ENCODE measurements around the gene SCN8A. TPM values are rescaled to one million over a fixed set of nuclear protein-coding genes. Genes with fewer than 3 reads are reported as not detected.
A peak's percentile ranks its signal among the peaks of the same experiment; 100 is the strongest.

Gene SCN8A
- total RNA-seq, 1 experiment from 2014 or later = 5.4 TPM

DNA sequence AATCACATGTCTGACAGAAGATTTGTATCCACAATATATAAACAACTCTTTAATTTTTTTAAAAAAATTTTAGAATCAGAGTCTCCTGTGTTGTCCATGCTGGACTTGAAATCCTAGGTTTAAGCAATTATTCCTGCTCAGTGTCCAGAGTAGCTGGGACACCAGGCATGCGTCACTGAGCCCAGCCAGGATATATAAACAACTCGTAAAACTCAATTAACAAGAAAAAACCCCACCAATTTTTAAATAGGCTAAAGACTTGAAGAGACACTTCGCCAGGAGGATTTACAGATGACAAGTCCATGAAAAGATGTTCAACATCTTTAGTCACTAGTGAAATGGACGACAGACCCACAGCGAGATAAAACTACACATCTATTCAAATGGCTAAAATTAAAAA is 2.0 kb upstream of the SCN8A start:
- Histone ChIP-seq H3K27me3 (replicated peaks; ENCODE audit: insufficient read depth, low read depth, low read length, poor library complexity) (no peaks in the 10 kb centered on the region), H3K4me3 (ENCODE audit: low read depth, low read length, poor library complexity, severe bottlenecking) (no peak overlapping the region), H3K4me1 (ENCODE audit: insufficient read depth, low read length, poor library complexity, severe bottlenecking) (peaks cover 18% of the 10 kb centered on the region), H3K36me3 (ENCODE audit: insufficient read depth, low read length, poor library complexity, severe bottlenecking) (no peaks in the 10 kb centered on the region), H3K27ac (ENCODE audit: low read depth, low read length, poor library complexity, severe bottlenecking) (no peak overlapping the region), H3K9me3 (ENCODE audit: low read depth, low read length, poor library complexity, severe bottlenecking) (no peaks in the 10 kb centered on the region)
- ChIA-PET CTCF (no interaction called here), POLR2A (ENCODE audit: low non-redundant PET) (no interaction called here)
- DNase-seq (ENCODE audit: low spot score) = no peak
- no TSS peak for BruUV-seq (replicated peaks)
- intact Hi-C loops (cut with micrococcal nuclease; ENCODE audit: unreplicated experiment) = no loop called here
- TF ChIP-seq, protein P1, sequence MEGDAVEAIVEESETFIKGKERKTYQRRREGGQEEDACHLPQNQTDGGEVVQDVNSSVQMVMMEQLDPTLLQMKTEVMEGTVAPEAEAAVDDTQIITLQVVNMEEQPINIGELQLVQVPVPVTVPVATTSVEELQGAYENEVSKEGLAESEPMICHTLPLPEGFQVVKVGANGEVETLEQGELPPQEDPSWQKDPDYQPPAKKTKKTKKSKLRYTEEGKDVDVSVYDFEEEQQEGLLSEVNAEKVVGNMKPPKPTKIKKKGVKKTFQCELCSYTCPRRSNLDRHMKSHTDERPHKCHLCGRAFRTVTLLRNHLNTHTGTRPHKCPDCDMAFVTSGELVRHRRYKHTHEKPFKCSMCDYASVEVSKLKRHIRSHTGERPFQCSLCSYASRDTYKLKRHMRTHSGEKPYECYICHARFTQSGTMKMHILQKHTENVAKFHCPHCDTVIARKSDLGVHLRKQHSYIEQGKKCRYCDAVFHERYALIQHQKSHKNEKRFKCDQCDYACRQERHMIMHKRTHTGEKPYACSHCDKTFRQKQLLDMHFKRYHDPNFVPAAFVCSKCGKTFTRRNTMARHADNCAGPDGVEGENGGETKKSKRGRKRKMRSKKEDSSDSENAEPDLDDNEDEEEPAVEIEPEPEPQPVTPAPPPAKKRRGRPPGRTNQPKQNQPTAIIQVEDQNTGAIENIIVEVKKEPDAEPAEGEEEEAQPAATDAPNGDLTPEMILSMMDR (conservative IDR thresholded peaks at IDR 0.05; ENCODE audit: low read depth, low read length) = no peak
- no peak for TF ChIP-seq EZH2 (IDR thresholded peaks at IDR 0.05; ENCODE audit: borderline replicate concordance, low read depth, low read length, poor library complexity, severe bottlenecking)

DNA sequence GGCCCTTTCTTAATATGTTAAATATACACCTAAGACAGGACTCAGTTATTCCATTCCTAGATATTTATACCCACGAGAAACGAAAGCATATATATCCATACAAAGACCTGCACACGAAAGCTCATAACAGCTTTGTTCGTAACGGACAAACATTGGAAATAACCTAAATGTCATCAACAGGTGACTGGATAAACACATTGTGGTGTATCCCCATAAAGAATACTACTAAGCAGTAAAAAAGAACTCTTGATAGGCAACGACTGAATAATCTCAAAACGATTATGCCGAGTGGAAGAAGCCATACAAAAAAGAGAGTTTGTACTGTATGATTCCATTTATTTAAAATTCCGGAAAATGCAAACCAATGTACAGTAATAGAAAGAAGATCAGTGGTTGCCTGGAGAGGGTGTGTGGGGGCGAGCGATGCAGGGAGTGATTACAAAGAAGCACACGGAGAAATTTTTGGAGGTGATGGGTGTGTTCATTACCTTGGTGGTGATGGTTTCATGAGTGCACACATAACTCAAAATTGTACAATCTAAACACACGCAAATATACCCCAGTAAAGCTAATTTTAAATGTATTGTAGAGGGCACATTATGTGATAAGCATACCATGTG is 1.4 kb upstream of the SCN8A start:
- Histone ChIP-seq H3K4me1 (ENCODE audit: insufficient read depth, low read length, poor library complexity, severe bottlenecking) (peaks cover 18% of the 10 kb centered on the region), H3K27me3 (replicated peaks; ENCODE audit: insufficient read depth, low read depth, low read length, poor library complexity) (no peaks in the 10 kb centered on the region), H3K9me3 (ENCODE audit: low read depth, low read length, poor library complexity, severe bottlenecking) (no peaks in the 10 kb centered on the region), H3K27ac (ENCODE audit: low read depth, low read length, poor library complexity, severe bottlenecking) (no peak overlapping the region), H3K36me3 (ENCODE audit: insufficient read depth, low read length, poor library complexity, severe bottlenecking) (no peaks in the 10 kb centered on the region), H3K4me3 (ENCODE audit: low read depth, low read length, poor library complexity, severe bottlenecking) (peak overlapping the region; percentile 68)
- CTCF ChIA-PET = no interaction called here
- no TSS peak for BruUV-seq (replicated peaks)
- POLR2A ChIA-PET (ENCODE audit: low non-redundant PET) = no interaction called here
- no peak for DNase-seq (ENCODE audit: low spot score)
- intact Hi-C loops (cut with micrococcal nuclease; ENCODE audit: unreplicated experiment) = no loop called here
- no peak for TF ChIP-seq EZH2 (IDR thresholded peaks at IDR 0.05; ENCODE audit: borderline replicate concordance, low read depth, low read length, poor library complexity, severe bottlenecking)
- TF ChIP-seq, protein P1 (conservative IDR thresholded peaks at IDR 0.05; ENCODE audit: low read depth, low read length) = no peak

DNA sequence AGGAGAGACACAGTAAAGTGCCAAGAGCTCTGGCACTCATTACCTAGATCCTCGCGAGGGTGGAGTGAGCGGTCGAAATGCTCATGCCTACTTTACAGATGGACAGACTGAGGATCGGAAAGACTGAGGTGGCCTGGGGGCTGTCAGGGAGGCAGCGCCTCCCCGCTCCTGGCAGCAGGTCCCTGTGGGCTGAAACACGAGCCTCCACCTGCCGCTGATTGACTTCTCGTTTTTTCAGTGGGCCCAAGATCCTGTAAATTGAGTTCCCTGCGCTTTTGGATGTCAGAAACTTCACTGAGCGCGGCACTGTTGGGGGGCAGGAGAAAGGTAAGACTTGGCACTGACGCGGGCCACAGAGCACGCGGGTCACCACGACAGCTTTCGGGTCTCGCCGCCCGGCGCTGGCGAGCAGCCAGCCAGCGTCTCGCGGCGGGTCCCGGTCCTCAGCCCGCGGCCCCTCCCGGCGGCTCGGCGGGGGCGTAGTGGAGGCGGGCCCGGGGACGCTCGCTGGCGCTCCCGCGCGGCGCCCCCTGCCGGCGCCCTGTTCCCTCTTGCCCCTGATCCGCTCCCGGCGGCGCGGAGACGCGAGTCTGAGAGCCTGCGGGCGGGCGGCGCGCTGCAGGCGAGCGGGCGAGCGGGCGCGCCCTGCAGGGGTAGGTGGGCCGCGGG is 552 bp upstream of the SCN8A start:
- Histone ChIP-seq H3K4me1 (ENCODE audit: insufficient read depth, low read length, poor library complexity, severe bottlenecking) (peaks cover 18% of the 10 kb centered on the region), H3K36me3 (ENCODE audit: insufficient read depth, low read length, poor library complexity, severe bottlenecking) (no peaks in the 10 kb centered on the region), H3K27me3 (replicated peaks; ENCODE audit: insufficient read depth, low read depth, low read length, poor library complexity) (no peaks in the 10 kb centered on the region), H3K27ac (ENCODE audit: low read depth, low read length, poor library complexity, severe bottlenecking) (no peak overlapping the region), H3K9me3 (ENCODE audit: low read depth, low read length, poor library complexity, severe bottlenecking) (no peaks in the 10 kb centered on the region), H3K4me3 (ENCODE audit: low read depth, low read length, poor library complexity, severe bottlenecking) (peak overlapping the region; percentile 68)
- intact Hi-C loops (cut with micrococcal nuclease; ENCODE audit: unreplicated experiment) = no loop called here
- no TSS peak for BruUV-seq (replicated peaks)
- ChIA-PET POLR2A (ENCODE audit: low non-redundant PET) (no interaction called here), CTCF (interaction anchor here (0.5 kb wide), 1 partner anchor 205 kb away, joined by 6 read pairs; no protein-coding TSS in a partner anchor)
- peak; percentile 89 for DNase-seq (ENCODE audit: low spot score)
- no peak for TF ChIP-seq EZH2 (IDR thresholded peaks at IDR 0.05; ENCODE audit: borderline replicate concordance, low read depth, low read length, poor library complexity, severe bottlenecking)
- TF ChIP-seq, protein P1 (conservative IDR thresholded peaks at IDR 0.05; ENCODE audit: low read depth, low read length) = peak; percentile 44; the same call in 1 of the 2 replicates

Data from A673 (cell line).